Spleen (tissue), 7 donors: ENCODE data around the gene ACTN2.

ENCODE experiments used
- CTCF ChIP-seq, 11 experiments: fragments of 200-600 bp in 7 of 11; fragments of 450-650 bp in 4 of 11; sonication (generic) in 4 of 11; IDR thresholded peaks in 8 of 11; conservative IDR thresholded peaks in 3 of 11; 1 replicate in 7 of 11; 2 replicates in 4 of 11; pipeline versions ENCODE4 v1.4.0 to v1.8.0; 2016 to 2021; ENCODE audit warnings: antibody characterized with exemption in 11 of 11, inconsistent platforms in 4 of 11, mild to moderate bottlenecking in 1 of 11
- POLR2AphosphoS5 ChIP-seq, 3 donors: sonication (generic); formaldehyde crosslinking; IDR thresholded peaks; one replicate each; pipeline ENCODE4 v1.5.1; 2017; ENCODE audit warnings: antibody characterized with exemption in 3 of 3
- donor health status: DM: no; HTN: no; CAD: no; lungs with moderate emphysema.
- donor health status: DM: no; HTN: no; CAD: no.
- donor health status: DM: no; HTN: no; CAD: no.

GRCh38 chr1:236786453-236786852 is 100.2 kb downstream of the ACTN2 start:
- no peak for TF ChIP-seq CTCF (IDR thresholded peaks at IDR 0.05 in 8 of 11, conservative IDR thresholded peaks at IDR 0.05 in 3 of 11)
- no peak for TF ChIP-seq POLR2AphosphoS5 (IDR thresholded peaks at IDR 0.05)
